Measurements from ENCODE around the gene RAB40A.
A peak's percentile ranks its signal among the peaks of the same experiment; 100 is the strongest.

Gene RAB40A

GRCh38 chrX:103540145-103540544 lies 20.9 kb upstream of the RAB40A start:
- Histone ChIP-seq H3K4me3 (ENCODE audit: low read depth in 1 of 2, low read length in 2 of 2) (no peak overlapping the region), H3K27me3 (ENCODE audit: control insufficient read depth in 1 of 2, insufficient read depth in 2 of 2, low read length in 2 of 2) (no peaks in the 10 kb centered on the region), H3K9me3 (ENCODE audit: control insufficient read depth in 1 of 2, low read length in 2 of 2) (no peaks in the 10 kb centered on the region), H3K4me1 (ENCODE audit: control insufficient read depth in 1 of 2, insufficient read depth in 2 of 2, low read length in 2 of 2) (no peaks in the 10 kb centered on the region), H3K27ac (ENCODE audit: low read depth, low read length) (no peak overlapping the region), H3K36me3 (ENCODE audit: control insufficient read depth in 1 of 2, insufficient read depth in 2 of 2, low read length in 2 of 2) (no peaks in the 10 kb centered on the region), H3K9ac (ENCODE audit: low read depth in 1 of 2, low read length in 2 of 2) (no peak overlapping the region)

DNA sequence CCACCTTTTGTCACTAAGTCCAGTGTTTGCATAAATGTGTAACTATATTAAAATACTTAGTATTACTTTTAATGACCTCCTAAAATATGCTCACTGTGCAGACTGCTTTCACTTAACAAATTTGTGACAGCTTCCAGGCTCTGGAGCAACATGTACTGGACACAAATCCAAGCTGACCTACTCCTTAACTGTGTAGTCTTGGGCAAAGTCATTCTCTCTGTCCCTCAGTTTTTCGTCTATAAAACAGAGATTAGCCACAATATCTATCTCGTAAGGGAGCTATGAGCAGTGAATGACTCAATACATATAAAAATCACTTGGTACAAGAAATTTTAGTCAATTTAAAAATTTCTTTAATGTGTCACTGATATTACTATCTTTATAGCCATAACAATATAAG lies 20.4 kb upstream of the RAB40A start:
- Histone ChIP-seq H3K27ac (ENCODE audit: low read depth, low read length) (no peak overlapping the region), H3K4me3 (ENCODE audit: low read depth in 1 of 2, low read length in 2 of 2) (no peak overlapping the region), H3K9me3 (ENCODE audit: control insufficient read depth in 1 of 2, low read length in 2 of 2) (no peaks in the 10 kb centered on the region), H3K9ac (ENCODE audit: low read depth in 1 of 2, low read length in 2 of 2) (no peak overlapping the region), H3K27me3 (ENCODE audit: control insufficient read depth in 1 of 2, insufficient read depth in 2 of 2, low read length in 2 of 2) (no peaks in the 10 kb centered on the region), H3K36me3 (ENCODE audit: control insufficient read depth in 1 of 2, insufficient read depth in 2 of 2, low read length in 2 of 2) (no peaks in the 10 kb centered on the region), H3K4me1 (ENCODE audit: control insufficient read depth in 1 of 2, insufficient read depth in 2 of 2, low read length in 2 of 2) (no peaks in the 10 kb centered on the region)

GRCh38 chrX:103538728-103539127 lies 19.4 kb upstream of the RAB40A start:
- Histone ChIP-seq H3K27ac (ENCODE audit: low read depth, low read length) (peak overlapping the region; percentile 20), H3K9ac (ENCODE audit: low read depth in 1 of 2, low read length in 2 of 2) (no peak overlapping the region), H3K9me3 (ENCODE audit: control insufficient read depth in 1 of 2, low read length in 2 of 2) (no peaks in the 10 kb centered on the region), H3K36me3 (ENCODE audit: control insufficient read depth in 1 of 2, insufficient read depth in 2 of 2, low read length in 2 of 2) (no peaks in the 10 kb centered on the region), H3K27me3 (ENCODE audit: control insufficient read depth in 1 of 2, insufficient read depth in 2 of 2, low read length in 2 of 2) (no peaks in the 10 kb centered on the region), H3K4me1 (ENCODE audit: control insufficient read depth in 1 of 2, insufficient read depth in 2 of 2, low read length in 2 of 2) (peaks cover 0 to 1% of the 10 kb centered on the region in 2 donors), H3K4me3 (ENCODE audit: low read depth in 1 of 2, low read length in 2 of 2) (no peak overlapping the region)

- no peak overlapping the region for H3K27ac ChIP-seq (ENCODE audit: low read depth, low read length)
- H3K36me3 ChIP-seq (ENCODE audit: control insufficient read depth in 1 of 2, insufficient read depth in 2 of 2, low read length in 2 of 2): no peaks in the 10 kb centered on the region
Observed at GRCh38 chrX:103537871-103538387, 18.6 kb upstream of the RAB40A start.

GRCh38 chrX:103536732-103537131 lies 17.4 kb upstream of the RAB40A start:
- H3K9me3 ChIP-seq (ENCODE audit: control insufficient read depth in 1 of 2, low read length in 2 of 2): no peaks in the 10 kb centered on the region
- H3K27ac ChIP-seq (ENCODE audit: low read depth, low read length): no peak overlapping the region
- H3K4me1 ChIP-seq (ENCODE audit: control insufficient read depth in 1 of 2, insufficient read depth in 2 of 2, low read length in 2 of 2): peaks cover 0 to 3% of the 10 kb centered on the region in 2 donors
- H3K9ac ChIP-seq (ENCODE audit: low read depth in 1 of 2, low read length in 2 of 2): no peak overlapping the region
- no peaks in the 10 kb centered on the region for H3K36me3 ChIP-seq (ENCODE audit: control insufficient read depth in 1 of 2, insufficient read depth in 2 of 2, low read length in 2 of 2)
- H3K4me3 ChIP-seq (ENCODE audit: low read depth in 1 of 2, low read length in 2 of 2): no peak overlapping the region
- no peaks in the 10 kb centered on the region for H3K27me3 ChIP-seq (ENCODE audit: control insufficient read depth in 1 of 2, insufficient read depth in 2 of 2, low read length in 2 of 2)

More at GRCh38 chrX:103537871-103538387, 18.6 kb upstream of the RAB40A start:
- Histone ChIP-seq H3K9me3 (ENCODE audit: control insufficient read depth in 1 of 2, low read length in 2 of 2) (no peaks in the 10 kb centered on the region), H3K4me3 (ENCODE audit: low read depth in 1 of 2, low read length in 2 of 2) (no peak overlapping the region), H3K27me3 (ENCODE audit: control insufficient read depth in 1 of 2, insufficient read depth in 2 of 2, low read length in 2 of 2) (no peaks in the 10 kb centered on the region), H3K4me1 (ENCODE audit: control insufficient read depth in 1 of 2, insufficient read depth in 2 of 2, low read length in 2 of 2) (peaks cover 0 to 3% of the 10 kb centered on the region in 2 donors), H3K9ac (ENCODE audit: low read depth in 1 of 2, low read length in 2 of 2) (no peak overlapping the region)

DNA sequence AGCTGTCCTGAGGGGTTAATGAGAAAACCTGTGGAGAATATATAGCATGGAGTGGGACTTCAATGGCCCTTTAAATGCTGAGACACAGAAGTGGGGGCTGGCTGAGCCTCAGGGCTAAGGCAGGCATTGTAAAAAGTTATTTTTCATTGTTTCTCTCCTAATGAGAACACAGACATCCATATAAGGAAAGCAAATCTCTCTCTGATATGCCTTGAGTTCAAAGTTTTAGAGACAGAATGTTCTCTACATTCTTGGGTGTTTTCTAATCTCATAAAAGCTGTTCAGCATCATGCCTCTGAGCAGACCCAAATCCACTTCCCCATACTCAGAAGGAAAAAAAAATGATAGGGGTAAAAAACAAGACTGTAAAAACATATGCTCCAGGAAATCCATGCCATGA lies 16.8 kb upstream of the RAB40A start:
- Histone ChIP-seq H3K9ac (ENCODE audit: low read depth in 1 of 2, low read length in 2 of 2) (no peak overlapping the region), H3K36me3 (ENCODE audit: control insufficient read depth in 1 of 2, insufficient read depth in 2 of 2, low read length in 2 of 2) (no peaks in the 10 kb centered on the region), H3K27me3 (ENCODE audit: control insufficient read depth in 1 of 2, insufficient read depth in 2 of 2, low read length in 2 of 2) (no peaks in the 10 kb centered on the region), H3K27ac (ENCODE audit: low read depth, low read length) (no peak overlapping the region), H3K9me3 (ENCODE audit: control insufficient read depth in 1 of 2, low read length in 2 of 2) (no peaks in the 10 kb centered on the region), H3K4me3 (ENCODE audit: low read depth in 1 of 2, low read length in 2 of 2) (no peak overlapping the region), H3K4me1 (ENCODE audit: control insufficient read depth in 1 of 2, insufficient read depth in 2 of 2, low read length in 2 of 2) (peaks cover 0 to 3% of the 10 kb centered on the region in 2 donors)

- no peak overlapping the region for H3K9ac ChIP-seq (ENCODE audit: low read depth in 1 of 2, low read length in 2 of 2)
- H3K9me3 ChIP-seq (ENCODE audit: control insufficient read depth in 1 of 2, low read length in 2 of 2): no peaks in the 10 kb centered on the region
- H3K27me3 ChIP-seq (ENCODE audit: control insufficient read depth in 1 of 2, insufficient read depth in 2 of 2, low read length in 2 of 2): no peaks in the 10 kb centered on the region
- H3K4me3 ChIP-seq (ENCODE audit: low read depth in 1 of 2, low read length in 2 of 2): no peak overlapping the region
- no peaks in the 10 kb centered on the region for H3K36me3 ChIP-seq (ENCODE audit: control insufficient read depth in 1 of 2, insufficient read depth in 2 of 2, low read length in 2 of 2)
- H3K4me1 ChIP-seq (ENCODE audit: control insufficient read depth in 1 of 2, insufficient read depth in 2 of 2, low read length in 2 of 2): peaks cover 0 to 3% of the 10 kb centered on the region in 2 donors
- no peak overlapping the region for H3K27ac ChIP-seq (ENCODE audit: low read depth, low read length)
Observed at GRCh38 chrX:103535206-103535605, 15.9 kb upstream of the RAB40A start.

DNA sequence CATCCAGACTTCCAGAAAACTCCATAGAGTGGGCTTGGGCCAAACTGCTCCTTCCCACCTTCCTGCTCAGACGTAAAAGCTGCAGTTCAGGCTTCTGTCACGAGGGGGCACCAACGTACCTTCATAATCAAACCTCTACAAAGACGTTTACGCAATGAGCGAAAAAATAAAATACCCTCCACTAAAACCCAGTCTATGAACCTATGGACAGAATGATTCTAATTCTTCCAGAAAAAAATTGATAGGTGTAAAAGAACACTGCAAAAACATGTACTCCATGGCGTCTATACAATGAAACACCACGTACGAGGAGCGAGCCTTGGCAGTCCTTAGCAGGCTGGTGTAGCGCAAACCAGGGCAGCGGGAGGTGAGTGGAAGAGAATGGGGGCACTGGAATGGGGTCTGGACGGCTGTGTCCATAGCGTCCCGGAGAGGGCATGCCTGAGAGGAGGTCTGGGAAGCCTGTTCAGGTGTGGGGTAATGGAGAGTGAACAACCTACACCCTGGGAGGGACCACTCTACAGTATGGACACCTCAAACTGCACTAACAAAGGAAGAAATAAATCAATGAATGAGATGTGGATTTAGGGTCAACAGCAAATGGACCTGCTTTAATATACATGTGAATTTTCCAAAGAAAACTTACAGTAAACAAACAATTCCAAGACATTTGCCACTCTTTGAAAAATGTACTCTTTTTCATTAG lies 14.4 kb upstream of the RAB40A start:
- Histone ChIP-seq H3K9ac (ENCODE audit: low read depth in 1 of 2, low read length in 2 of 2) (peak overlapping the region in 1 of 2 donors; percentile 21), H3K27me3 (ENCODE audit: control insufficient read depth in 1 of 2, insufficient read depth in 2 of 2, low read length in 2 of 2) (no peaks in the 10 kb centered on the region), H3K36me3 (ENCODE audit: control insufficient read depth in 1 of 2, insufficient read depth in 2 of 2, low read length in 2 of 2) (no peaks in the 10 kb centered on the region), H3K27ac (ENCODE audit: low read depth, low read length) (no peak overlapping the region), H3K9me3 (ENCODE audit: control insufficient read depth in 1 of 2, low read length in 2 of 2) (no peaks in the 10 kb centered on the region), H3K4me3 (ENCODE audit: low read depth in 1 of 2, low read length in 2 of 2) (peak overlapping the region; percentile 66 to 67), H3K4me1 (ENCODE audit: control insufficient read depth in 1 of 2, insufficient read depth in 2 of 2, low read length in 2 of 2) (peaks cover 0 to 3% of the 10 kb centered on the region in 2 donors)

GRCh38 chrX:103531002-103531401 lies 11.7 kb upstream of the RAB40A start:
- no peak overlapping the region for H3K9ac ChIP-seq (ENCODE audit: low read depth in 1 of 2, low read length in 2 of 2)
- H3K36me3 ChIP-seq (ENCODE audit: control insufficient read depth in 1 of 2, insufficient read depth in 2 of 2, low read length in 2 of 2): no peaks in the 10 kb centered on the region
- H3K4me3 ChIP-seq (ENCODE audit: low read depth in 1 of 2, low read length in 2 of 2): no peak overlapping the region
- no peak overlapping the region for H3K27ac ChIP-seq (ENCODE audit: low read depth, low read length)
- no peaks in the 10 kb centered on the region for H3K9me3 ChIP-seq (ENCODE audit: control insufficient read depth in 1 of 2, low read length in 2 of 2)
- H3K27me3 ChIP-seq (ENCODE audit: control insufficient read depth in 1 of 2, insufficient read depth in 2 of 2, low read length in 2 of 2): no peaks in the 10 kb centered on the region
- peaks cover 0 to 3% of the 10 kb centered on the region in 2 donors for H3K4me1 ChIP-seq (ENCODE audit: control insufficient read depth in 1 of 2, insufficient read depth in 2 of 2, low read length in 2 of 2)

DNA sequence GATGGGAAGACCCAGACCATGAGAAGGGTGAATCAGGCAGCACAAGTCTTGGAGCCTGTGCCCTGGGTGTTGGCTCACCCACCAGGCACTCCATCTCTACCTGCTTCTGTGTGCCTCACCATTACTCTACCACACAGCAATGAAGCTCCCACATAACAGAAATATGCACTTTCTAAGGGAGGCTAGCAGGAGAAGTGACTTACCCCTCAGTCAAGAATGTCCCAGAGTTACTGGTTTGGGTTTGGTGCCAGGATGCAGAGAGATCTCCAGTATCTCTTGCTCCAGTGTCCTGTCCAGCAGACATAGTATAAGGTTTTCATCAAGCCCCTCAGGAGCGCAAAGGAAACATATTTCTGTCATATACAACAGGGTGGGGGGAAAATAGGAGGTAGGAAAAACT lies 11.3 kb upstream of the RAB40A start:
- H3K4me3 ChIP-seq (ENCODE audit: low read depth in 1 of 2, low read length in 2 of 2): no peak overlapping the region
- no peak overlapping the region for H3K9ac ChIP-seq (ENCODE audit: low read depth in 1 of 2, low read length in 2 of 2)
- no peaks in the 10 kb centered on the region for H3K36me3 ChIP-seq (ENCODE audit: control insufficient read depth in 1 of 2, insufficient read depth in 2 of 2, low read length in 2 of 2)
- H3K27ac ChIP-seq (ENCODE audit: low read depth, low read length): no peak overlapping the region
- H3K9me3 ChIP-seq (ENCODE audit: control insufficient read depth in 1 of 2, low read length in 2 of 2): no peaks in the 10 kb centered on the region
- H3K4me1 ChIP-seq (ENCODE audit: control insufficient read depth in 1 of 2, insufficient read depth in 2 of 2, low read length in 2 of 2): peaks cover 0 to 3% of the 10 kb centered on the region in 2 donors
- no peaks in the 10 kb centered on the region for H3K27me3 ChIP-seq (ENCODE audit: control insufficient read depth in 1 of 2, insufficient read depth in 2 of 2, low read length in 2 of 2)
